Measurements from ENCODE around the gene FOXP1. TPM values are rescaled to one million over a fixed set of nuclear protein-coding genes. Genes with fewer than 3 reads are reported as not detected.
"Not testable (repeated sequence)": the region's sequence is repeated elsewhere in the genome, so short reads cannot be mapped to it uniquely, and the experiment has no call there.

FOXP1 gene
- total and polyA plus RNA-seq, 4 donors: 4.9 to 35.4 (median 32.0) TPM

DNA sequence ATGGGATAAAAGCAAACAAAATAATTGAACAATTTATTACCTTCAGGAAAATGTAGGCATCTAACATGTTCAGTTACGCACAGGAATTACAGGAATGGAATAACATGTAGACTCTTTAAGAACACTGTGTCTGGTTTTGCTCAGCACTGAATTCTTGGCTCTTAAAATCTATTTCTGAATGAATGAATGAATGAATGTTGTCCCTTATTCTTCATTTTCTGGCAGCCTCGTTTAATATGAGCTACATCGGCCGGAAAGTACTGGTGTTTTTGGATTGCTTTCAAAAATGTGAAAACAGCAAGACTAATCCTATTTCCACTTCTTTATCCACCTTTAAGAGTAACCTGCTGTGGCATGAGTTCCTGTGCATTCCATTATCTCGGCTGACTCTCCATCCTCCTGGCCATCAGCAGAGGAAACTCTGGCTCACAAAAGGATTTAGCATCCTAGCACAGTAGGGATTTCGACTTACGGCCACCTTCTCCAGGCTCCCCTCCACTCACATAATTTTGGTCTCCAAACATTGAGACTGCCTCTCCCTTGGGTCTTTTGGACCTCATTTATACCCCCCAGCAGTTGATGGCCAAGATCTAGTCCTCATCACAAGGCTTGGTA is 145.3 kb downstream of the FOXP1 start:
- H3K4me3 ChIP-seq (ENCODE audit: low read depth in 1 of 3, low read length in 3 of 3): no peak overlapping the region
- H3K27me3 ChIP-seq (ENCODE audit: control insufficient read depth in 4 of 4, insufficient read depth in 4 of 4, low read length in 3 of 4): no peaks in the 10 kb centered on the region
- DNase-seq (ENCODE audit: low spot score): no peak
- no peak overlapping the region for H3K9ac ChIP-seq (ENCODE audit: low read depth in 1 of 2, low read length in 2 of 2)
- no peaks in the 10 kb centered on the region for H3K36me3 ChIP-seq (ENCODE audit: control insufficient read depth in 4 of 4, insufficient read depth in 3 of 4, low read depth in 1 of 4, low read length in 3 of 4)
- H3K9me3 ChIP-seq (ENCODE audit: control insufficient read depth in 4 of 4, low read length in 3 of 4): no peaks in the 10 kb centered on the region
- TF ChIP-seq TAF1 (conservative IDR thresholded peaks at IDR 0.05) (no peak), FOXA1 (IDR thresholded peaks at IDR 0.05) (no peak)
- TF ChIP-seq, protein P1, sequence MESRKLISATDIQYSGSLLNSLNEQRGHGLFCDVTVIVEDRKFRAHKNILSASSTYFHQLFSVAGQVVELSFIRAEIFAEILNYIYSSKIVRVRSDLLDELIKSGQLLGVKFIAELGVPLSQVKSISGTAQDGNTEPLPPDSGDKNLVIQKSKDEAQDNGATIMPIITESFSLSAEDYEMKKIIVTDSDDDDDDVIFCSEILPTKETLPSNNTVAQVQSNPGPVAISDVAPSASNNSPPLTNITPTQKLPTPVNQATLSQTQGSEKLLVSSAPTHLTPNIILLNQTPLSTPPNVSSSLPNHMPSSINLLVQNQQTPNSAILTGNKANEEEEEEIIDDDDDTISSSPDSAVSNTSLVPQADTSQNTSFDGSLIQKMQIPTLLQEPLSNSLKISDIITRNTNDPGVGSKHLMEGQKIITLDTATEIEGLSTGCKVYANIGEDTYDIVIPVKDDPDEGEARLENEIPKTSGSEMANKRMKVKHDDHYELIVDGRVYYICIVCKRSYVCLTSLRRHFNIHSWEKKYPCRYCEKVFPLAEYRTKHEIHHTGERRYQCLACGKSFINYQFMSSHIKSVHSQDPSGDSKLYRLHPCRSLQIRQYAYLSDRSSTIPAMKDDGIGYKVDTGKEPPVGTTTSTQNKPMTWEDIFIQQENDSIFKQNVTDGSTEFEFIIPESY (IDR thresholded peaks at IDR 0.05): no peak
- WGBS: 91% methylated on average over 7 of the region's 7 CpGs
- no peak overlapping the region for H3K27ac ChIP-seq (ENCODE audit: low read depth in 1 of 2, low read length in 2 of 2)
- peaks cover 0 to 10% (median 0%) of the 10 kb centered on the region in 4 donors for H3K4me1 ChIP-seq (ENCODE audit: control insufficient read depth in 4 of 4, insufficient read depth in 4 of 4, low read length in 3 of 4)

DNA sequence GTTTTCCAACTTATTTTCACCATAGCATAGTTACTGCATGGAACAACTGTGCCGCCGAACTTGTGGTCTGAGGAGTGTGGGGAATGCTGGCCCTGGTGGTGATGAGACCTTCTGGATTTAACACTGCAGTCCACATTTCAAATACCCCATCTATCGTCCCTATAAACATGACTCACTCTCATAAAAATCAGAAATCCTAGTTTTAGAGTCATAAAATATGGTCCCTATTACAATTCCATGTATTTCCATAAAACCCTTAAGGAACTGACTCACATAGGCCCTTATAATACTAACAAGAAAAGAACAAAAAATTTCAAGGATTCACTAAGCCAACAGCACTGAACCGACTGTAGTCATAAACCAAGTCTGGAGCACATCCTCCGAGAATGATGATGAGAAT is 147.2 kb downstream of the FOXP1 start:
- Histone ChIP-seq H3K36me3 (ENCODE audit: control insufficient read depth in 4 of 4, insufficient read depth in 3 of 4, low read depth in 1 of 4, low read length in 3 of 4) (no peaks in the 10 kb centered on the region), H3K27me3 (ENCODE audit: control insufficient read depth in 4 of 4, insufficient read depth in 4 of 4, low read length in 3 of 4) (no peaks in the 10 kb centered on the region), H3K9ac (ENCODE audit: low read depth in 1 of 2, low read length in 2 of 2) (no peak overlapping the region), H3K9me3 (ENCODE audit: control insufficient read depth in 4 of 4, low read length in 3 of 4) (no peaks in the 10 kb centered on the region), H3K4me1 (ENCODE audit: control insufficient read depth in 4 of 4, insufficient read depth in 4 of 4, low read length in 3 of 4) (peaks cover 0 to 8% (median under 1%) of the 10 kb centered on the region in 4 donors), H3K27ac (ENCODE audit: low read depth in 1 of 2, low read length in 2 of 2) (no peak overlapping the region), H3K4me3 (ENCODE audit: low read depth in 1 of 3, low read length in 3 of 3) (no peak overlapping the region)
- 96% methylated on average over 5 of the region's 5 CpGs for WGBS
- no peak for TF ChIP-seq YY1 (IDR thresholded peaks at IDR 0.05)
- TF ChIP-seq, protein P1 (IDR thresholded peaks at IDR 0.05): no peak
- TF ChIP-seq, protein P2, sequence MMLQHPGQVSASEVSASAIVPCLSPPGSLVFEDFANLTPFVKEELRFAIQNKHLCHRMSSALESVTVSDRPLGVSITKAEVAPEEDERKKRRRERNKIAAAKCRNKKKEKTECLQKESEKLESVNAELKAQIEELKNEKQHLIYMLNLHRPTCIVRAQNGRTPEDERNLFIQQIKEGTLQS (IDR thresholded peaks at IDR 0.05): no peak
- no peak for TF ChIP-seq FOXA2 (IDR thresholded peaks at IDR 0.05)
- TF ChIP-seq, protein P3, sequence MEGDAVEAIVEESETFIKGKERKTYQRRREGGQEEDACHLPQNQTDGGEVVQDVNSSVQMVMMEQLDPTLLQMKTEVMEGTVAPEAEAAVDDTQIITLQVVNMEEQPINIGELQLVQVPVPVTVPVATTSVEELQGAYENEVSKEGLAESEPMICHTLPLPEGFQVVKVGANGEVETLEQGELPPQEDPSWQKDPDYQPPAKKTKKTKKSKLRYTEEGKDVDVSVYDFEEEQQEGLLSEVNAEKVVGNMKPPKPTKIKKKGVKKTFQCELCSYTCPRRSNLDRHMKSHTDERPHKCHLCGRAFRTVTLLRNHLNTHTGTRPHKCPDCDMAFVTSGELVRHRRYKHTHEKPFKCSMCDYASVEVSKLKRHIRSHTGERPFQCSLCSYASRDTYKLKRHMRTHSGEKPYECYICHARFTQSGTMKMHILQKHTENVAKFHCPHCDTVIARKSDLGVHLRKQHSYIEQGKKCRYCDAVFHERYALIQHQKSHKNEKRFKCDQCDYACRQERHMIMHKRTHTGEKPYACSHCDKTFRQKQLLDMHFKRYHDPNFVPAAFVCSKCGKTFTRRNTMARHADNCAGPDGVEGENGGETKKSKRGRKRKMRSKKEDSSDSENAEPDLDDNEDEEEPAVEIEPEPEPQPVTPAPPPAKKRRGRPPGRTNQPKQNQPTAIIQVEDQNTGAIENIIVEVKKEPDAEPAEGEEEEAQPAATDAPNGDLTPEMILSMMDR (IDR thresholded peaks at IDR 0.05; ENCODE audit: low read depth, low read length, missing input control): no peak
- no peak for TF ChIP-seq EGR1 (IDR thresholded peaks at IDR 0.05; ENCODE audit: low read depth in 2 of 2)
- no peak for TF ChIP-seq RXRA (IDR thresholded peaks at IDR 0.05)
- TF ChIP-seq, protein P4, sequence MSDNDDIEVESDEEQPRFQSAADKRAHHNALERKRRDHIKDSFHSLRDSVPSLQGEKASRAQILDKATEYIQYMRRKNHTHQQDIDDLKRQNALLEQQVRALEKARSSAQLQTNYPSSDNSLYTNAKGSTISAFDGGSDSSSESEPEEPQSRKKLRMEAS (IDR thresholded peaks at IDR 0.05): no peak
- no peak for TF ChIP-seq TAF1 (conservative IDR thresholded peaks at IDR 0.05)
- no peak for TF ChIP-seq HNF4G (IDR thresholded peaks at IDR 0.05)
- TF ChIP-seq GABPA (IDR thresholded peaks at IDR 0.05 in 1 of 2, conservative IDR thresholded peaks at IDR 0.05 in 1 of 2): no peak
- TF ChIP-seq SP1 (IDR thresholded peaks at IDR 0.05): no peak
- no peak for TF ChIP-seq HNF4A (conservative IDR thresholded peaks at IDR 0.05)
- TF ChIP-seq NR2F2 (IDR thresholded peaks at IDR 0.05): no peak
- TF ChIP-seq JUND (IDR thresholded peaks at IDR 0.05): no peak
- DNase-seq (ENCODE audit: low spot score): no peak

DNA sequence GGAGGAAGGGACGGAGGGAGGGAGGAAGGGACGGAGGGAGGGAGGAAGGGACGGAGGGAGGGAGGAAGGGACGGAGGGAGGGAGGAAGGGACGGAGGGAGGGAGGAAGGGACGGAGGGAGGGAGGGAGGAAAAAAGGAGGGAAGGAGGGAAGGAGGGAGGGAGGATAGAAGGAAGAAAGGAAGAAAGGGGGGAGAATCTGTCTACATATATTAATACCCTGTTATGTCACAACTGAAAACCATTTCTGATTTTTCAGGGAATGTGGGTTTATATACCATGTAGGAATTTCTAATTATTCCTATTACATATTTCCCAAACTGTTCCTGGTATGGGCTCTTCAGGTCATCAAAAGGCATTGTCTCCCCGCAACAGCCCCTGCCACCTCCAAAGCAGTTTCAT is 147.7 kb downstream of the FOXP1 start:
- H3K27ac ChIP-seq (ENCODE audit: low read depth in 1 of 2, low read length in 2 of 2); H3K4me3 ChIP-seq (ENCODE audit: low read depth in 1 of 3, low read length in 3 of 3); H3K4me1 ChIP-seq (ENCODE audit: control insufficient read depth in 4 of 4, insufficient read depth in 4 of 4, low read length in 3 of 4); H3K27me3 ChIP-seq (ENCODE audit: control insufficient read depth in 4 of 4, insufficient read depth in 4 of 4, low read length in 3 of 4); H3K9ac ChIP-seq (ENCODE audit: low read depth in 1 of 2, low read length in 2 of 2); H3K9me3 ChIP-seq (ENCODE audit: control insufficient read depth in 4 of 4, low read length in 3 of 4); H3K36me3 ChIP-seq (ENCODE audit: control insufficient read depth in 4 of 4, insufficient read depth in 3 of 4, low read depth in 1 of 4, low read length in 3 of 4); DNase-seq (ENCODE audit: low spot score): not testable (repeated sequence)
- 98% methylated on average over 5 of the region's 7 CpGs for WGBS
